Upper lobe of left lung (tissue), 6 donors: ENCODE data around the gene BIRC6. TPM values are rescaled to one million over a fixed set of nuclear protein-coding genes. Genes with fewer than 3 reads are reported as not detected.

Source experiments
- ATAC-seq, 2 donors: fragments of 200-7000 bp; cut with Tn5 transposase; one replicate each; pipeline ENCODE4 v1.9.1; 2022; ENCODE audit warnings: mild to moderate bottlenecking in 2 of 2, moderate library complexity in 2 of 2; ENCODE audit not compliant: low FRiP score in 2 of 2
- DNase-seq, 2 donors: peaks; one replicate each; pipeline ENCODE4 v3.0.0-alpha.2; 2019 to 2020
- H3K27ac ChIP-seq, 4 donors: fragments of 200-600 bp; sonication (generic); one replicate each; pipeline ENCODE4 v1.5.1; 2016 to 2019
- H3K27me3 ChIP-seq, 4 donors: fragments of 200-600 bp; sonication (generic); one replicate each; pipeline ENCODE4 v1.5.1; 2017 to 2019
- H3K36me3 ChIP-seq, 4 donors: fragments of 200-600 bp; sonication (generic); one replicate each; pipeline ENCODE4 v1.5.1; 2016 to 2019
- H3K4me1 ChIP-seq, 4 donors: fragments of 200-600 bp; sonication (generic); one replicate each; pipeline ENCODE4 v1.5.1; 2018 to 2019
- H3K4me3 ChIP-seq, 4 donors: fragments of 200-600 bp; sonication (generic); one replicate each; pipeline ENCODE4 v1.5.1; 2017 to 2019; ENCODE audit warnings: mild to moderate bottlenecking in 2 of 4, moderate library complexity in 1 of 4
- H3K9me3 ChIP-seq, 4 donors: fragments of 200-600 bp; sonication (generic); one replicate each; pipeline ENCODE4 v1.5.1; 2018 to 2019
- EP300 ChIP-seq, 4 donors: sonication (generic); formaldehyde crosslinking; IDR thresholded peaks; one replicate each; pipeline ENCODE4 v1.5.1; 2017; ENCODE audit warnings: antibody characterized with exemption in 4 of 4, control low read depth in 2 of 4
- POLR2A ChIP-seq, 4 donors: fragments of 450-650 bp; IDR thresholded peaks; one replicate each; pipeline ENCODE4 v1.5.1; 2016 to 2017; ENCODE audit warnings: antibody characterized with exemption in 4 of 4, mild to moderate bottlenecking in 2 of 4
- POLR2AphosphoS5 ChIP-seq, 2 donors: sonication (generic); formaldehyde crosslinking; IDR thresholded peaks; one replicate each; pipeline ENCODE4 v1.5.1; 2017; ENCODE audit warnings: antibody characterized with exemption in 2 of 2
- WGBS, 2 donors: methylation state at CpG; one replicate each; pipeline ENCODE4 v1.1.5; 2017 to 2018; 5-methylcytosine and 5-hydroxymethylcytosine counted together
- total RNA-seq, 6 donors: library from RNA; depleted of rRNA in 4 of 6; stranded (reverse); fragments of >200 nt in 4 of 6; gene quantifications; one replicate each; pipeline versions ENCODE4 v1.1.0 to v1.2.1, GENCODE V29; 2016 to 2021
- TF ChIP-seq, protein P1 (sequence below), 6 experiments: fragments of 450-650 bp in 4 of 6; fragments of 200-600 bp in 2 of 6; sonication (generic) in 2 of 6; IDR thresholded peaks; one replicate each; pipeline ENCODE4 v1.5.1; 2016 to 2019; ENCODE audit warnings: antibody characterized with exemption in 6 of 6
- donor health status: DM: no; HTN: no; CAD: no; lungs with moderate emphysema.
- donor health status: DM: no; HTN: yes; CAD: no; lungs with severe emphysema.

Gene BIRC6
- total RNA-seq, 6 donors from 2014 or later = 60.4 to 198 (median 101) TPM

DNA sequence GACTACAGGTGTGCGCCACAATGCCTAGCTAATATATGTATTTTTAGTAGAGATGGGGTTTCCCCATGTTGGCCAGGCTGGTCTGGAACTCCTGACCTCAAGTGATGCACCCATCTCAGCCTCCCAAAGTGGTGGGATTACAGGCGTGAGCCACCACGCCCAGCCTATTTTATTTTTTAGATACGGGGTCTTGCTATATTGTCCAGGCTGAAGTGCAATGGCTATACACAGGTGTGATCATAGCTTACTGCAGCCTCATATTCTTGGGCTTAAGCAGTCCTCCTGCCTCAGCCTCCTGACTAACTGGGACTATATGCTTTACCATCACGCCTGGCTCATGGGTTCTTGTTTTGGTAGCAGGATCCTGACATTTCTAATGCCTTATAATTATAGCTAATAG is 42.4 kb downstream of the BIRC6 start:
- no peak overlapping the region for H3K27ac ChIP-seq
- TF ChIP-seq POLR2AphosphoS5 (IDR thresholded peaks at IDR 0.05) (no peak), EP300 (IDR thresholded peaks at IDR 0.05) (no peak), POLR2A (IDR thresholded peaks at IDR 0.05) (no peak)
- TF ChIP-seq, protein P1, sequence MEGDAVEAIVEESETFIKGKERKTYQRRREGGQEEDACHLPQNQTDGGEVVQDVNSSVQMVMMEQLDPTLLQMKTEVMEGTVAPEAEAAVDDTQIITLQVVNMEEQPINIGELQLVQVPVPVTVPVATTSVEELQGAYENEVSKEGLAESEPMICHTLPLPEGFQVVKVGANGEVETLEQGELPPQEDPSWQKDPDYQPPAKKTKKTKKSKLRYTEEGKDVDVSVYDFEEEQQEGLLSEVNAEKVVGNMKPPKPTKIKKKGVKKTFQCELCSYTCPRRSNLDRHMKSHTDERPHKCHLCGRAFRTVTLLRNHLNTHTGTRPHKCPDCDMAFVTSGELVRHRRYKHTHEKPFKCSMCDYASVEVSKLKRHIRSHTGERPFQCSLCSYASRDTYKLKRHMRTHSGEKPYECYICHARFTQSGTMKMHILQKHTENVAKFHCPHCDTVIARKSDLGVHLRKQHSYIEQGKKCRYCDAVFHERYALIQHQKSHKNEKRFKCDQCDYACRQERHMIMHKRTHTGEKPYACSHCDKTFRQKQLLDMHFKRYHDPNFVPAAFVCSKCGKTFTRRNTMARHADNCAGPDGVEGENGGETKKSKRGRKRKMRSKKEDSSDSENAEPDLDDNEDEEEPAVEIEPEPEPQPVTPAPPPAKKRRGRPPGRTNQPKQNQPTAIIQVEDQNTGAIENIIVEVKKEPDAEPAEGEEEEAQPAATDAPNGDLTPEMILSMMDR (IDR thresholded peaks at IDR 0.05) = no peak
- no peak for ATAC-seq

DNA sequence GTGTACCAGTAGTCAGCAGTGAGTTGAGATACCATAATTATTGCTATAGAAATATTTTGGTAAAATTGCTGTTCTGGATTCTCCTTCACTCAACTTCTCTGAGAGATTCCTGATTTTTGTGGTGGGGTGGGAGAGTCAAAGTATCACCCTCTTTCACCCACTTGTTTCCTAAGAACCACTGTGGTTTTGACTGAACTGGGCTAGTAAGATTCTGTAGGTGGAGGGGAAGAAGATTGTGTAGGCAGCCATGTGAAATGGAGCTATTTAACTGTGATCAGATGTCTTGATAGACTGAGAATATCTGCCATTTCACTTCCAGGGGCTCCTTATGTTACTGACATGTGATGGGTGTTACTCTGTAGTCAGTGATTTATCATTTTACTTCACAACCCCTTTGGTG is 45.3 kb downstream of the BIRC6 start:
- H3K4me3 ChIP-seq = no peak overlapping the region
- peaks cover 0 to 65% (median 16%) of the 10 kb centered on the region in 4 donors for H3K36me3 ChIP-seq
- no peaks in the 10 kb centered on the region for H3K9me3 ChIP-seq
- no peak for DNase-seq
- H3K4me1 ChIP-seq = no peaks in the 10 kb centered on the region
- peak in 1 of 2 donors; percentile 44 for ATAC-seq
- no peak overlapping the region for H3K27ac ChIP-seq
- no peak for TF ChIP-seq POLR2AphosphoS5 (IDR thresholded peaks at IDR 0.05)
- TF ChIP-seq, protein P1 (IDR thresholded peaks at IDR 0.05) = no peak
- no peak for TF ChIP-seq POLR2A (IDR thresholded peaks at IDR 0.05)
- TF ChIP-seq EP300 (IDR thresholded peaks at IDR 0.05) = no peak
- no peaks in the 10 kb centered on the region for H3K27me3 ChIP-seq

More for the DNA sequence above, 42.4 kb downstream of the BIRC6 start:
- peaks cover 0 to 2% (median 0%) of the 10 kb centered on the region in 4 donors for H3K4me1 ChIP-seq
- peaks cover 12 to 58% (median 27%) of the 10 kb centered on the region in 4 donors for H3K36me3 ChIP-seq
- H3K27me3 ChIP-seq = no peaks in the 10 kb centered on the region
- WGBS, 2 donors = 98 to 100% methylated on average over 5 of the region's 5 CpGs
- DNase-seq = no peak
- no peaks in the 10 kb centered on the region for H3K9me3 ChIP-seq
- no peak overlapping the region for H3K4me3 ChIP-seq

- 86 to 91% methylated on average over 5 of the region's 5 CpGs for WGBS, 2 donors
- Histone ChIP-seq H3K9me3 (no peaks in the 10 kb centered on the region), H3K27ac (no peak overlapping the region), H3K4me1 (no peaks in the 10 kb centered on the region), H3K27me3 (no peaks in the 10 kb centered on the region), H3K36me3 (peaks cover 0 to 71% (median 17%) of the 10 kb centered on the region in 4 donors), H3K4me3 (no peak overlapping the region)
- DNase-seq (no peak), ATAC-seq (no peak)
- TF ChIP-seq POLR2AphosphoS5 (IDR thresholded peaks at IDR 0.05) (no peak), POLR2A (IDR thresholded peaks at IDR 0.05) (no peak)
- TF ChIP-seq, protein P1 (IDR thresholded peaks at IDR 0.05) = no peak
These were observed 47.0 kb downstream of the BIRC6 start for GRCh38 chr2:32403782-32404181.

DNA sequence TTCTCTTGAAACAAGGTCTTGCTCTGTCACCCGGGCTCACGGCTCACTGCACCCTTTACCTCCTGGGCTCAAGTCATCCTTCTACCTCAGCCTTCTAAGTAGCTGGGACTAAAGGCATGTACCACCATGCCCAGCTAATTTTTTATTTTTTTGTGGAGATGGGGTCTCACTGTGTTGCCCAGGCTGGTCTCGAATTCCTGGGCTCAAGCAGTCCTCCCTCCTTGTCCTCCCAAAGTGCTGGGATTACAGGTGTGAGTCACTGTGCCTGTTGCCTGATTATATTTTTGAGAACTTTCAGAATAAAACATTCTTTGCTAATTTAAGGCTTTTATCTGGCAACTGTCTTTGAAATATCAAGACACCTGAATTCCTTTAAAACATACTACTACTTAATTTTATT is 47.9 kb downstream of the BIRC6 start:
- Histone ChIP-seq H3K36me3 (peaks cover 0 to 65% (median 14%) of the 10 kb centered on the region in 4 donors), H3K9me3 (no peaks in the 10 kb centered on the region), H3K4me1 (no peaks in the 10 kb centered on the region), H3K27ac (no peak overlapping the region), H3K27me3 (no peaks in the 10 kb centered on the region), H3K4me3 (no peak overlapping the region)
- DNase-seq (no peak), ATAC-seq (no peak)
- TF ChIP-seq POLR2A (IDR thresholded peaks at IDR 0.05) = no peak
- TF ChIP-seq POLR2AphosphoS5 (IDR thresholded peaks at IDR 0.05) = no peak
- TF ChIP-seq, protein P1 (IDR thresholded peaks at IDR 0.05) = no peak
- TF ChIP-seq EP300 (IDR thresholded peaks at IDR 0.05) = no peak
- WGBS, 2 donors = 98% methylated on average over 3 of the region's 3 CpGs

GRCh38 chr2:32416519-32416918 is 59.7 kb downstream of the BIRC6 start:
- WGBS, 2 donors = 80 to 86% methylated on average over 1 of the region's 1 CpG
- no peak for ATAC-seq
- Histone ChIP-seq H3K36me3 (peaks cover 9 to 38% (median 21%) of the 10 kb centered on the region in 4 donors), H3K4me3 (no peak overlapping the region), H3K9me3 (no peaks in the 10 kb centered on the region), H3K27me3 (no peaks in the 10 kb centered on the region), H3K27ac (no peak overlapping the region), H3K4me1 (peaks cover 0 to 4% (median 2%) of the 10 kb centered on the region in 4 donors)
- no peak for DNase-seq
- no peak for TF ChIP-seq POLR2AphosphoS5 (IDR thresholded peaks at IDR 0.05)
